RCC 7860 (cell line): ENCODE data around the gene GAB1.
A peak's percentile ranks its signal among the peaks of the same experiment; 100 is the strongest.

Source experiments
- DNase-seq: peaks from one replicate; pipeline ENCODE4 v3.0.0-alpha.2; 2015; ENCODE audit warnings: low spot score
- FAIRE-seq: peaks from 2 replicates; lab custom pipeline; 2012; peaks lifted over from hg19 to GRCh38; lab: Jason Lieb, UNC

GAB1 gene

GRCh38 chr4:143473334-143474126 is 136.9 kb downstream of the GAB1 start:
- FAIRE-seq: no peak

DNA sequence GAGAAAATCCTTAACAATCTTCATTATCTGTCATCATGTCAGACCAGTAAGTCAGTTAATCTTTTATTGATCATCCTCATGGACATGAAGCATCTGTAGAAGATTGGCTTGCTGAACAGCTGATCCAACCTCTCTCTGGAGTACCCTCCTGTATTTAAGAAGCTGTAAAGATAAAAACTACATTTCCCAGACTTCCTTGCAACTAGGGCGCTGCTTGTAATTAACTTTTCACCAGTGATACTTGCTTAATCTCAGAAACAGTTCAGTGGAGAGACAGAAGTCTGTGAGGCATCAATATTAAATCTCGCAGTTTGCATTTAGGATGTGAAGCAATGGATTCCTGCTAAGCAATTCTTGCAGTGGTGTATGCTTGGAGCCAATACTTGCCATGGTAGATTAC is 140.8 kb downstream of the GAB1 start:
- FAIRE-seq (no peak), DNase-seq (no peak)

More at GRCh38 chr4:143473334-143474126, 136.9 kb downstream of the GAB1 start:
- DNase-seq: no peak

DNA sequence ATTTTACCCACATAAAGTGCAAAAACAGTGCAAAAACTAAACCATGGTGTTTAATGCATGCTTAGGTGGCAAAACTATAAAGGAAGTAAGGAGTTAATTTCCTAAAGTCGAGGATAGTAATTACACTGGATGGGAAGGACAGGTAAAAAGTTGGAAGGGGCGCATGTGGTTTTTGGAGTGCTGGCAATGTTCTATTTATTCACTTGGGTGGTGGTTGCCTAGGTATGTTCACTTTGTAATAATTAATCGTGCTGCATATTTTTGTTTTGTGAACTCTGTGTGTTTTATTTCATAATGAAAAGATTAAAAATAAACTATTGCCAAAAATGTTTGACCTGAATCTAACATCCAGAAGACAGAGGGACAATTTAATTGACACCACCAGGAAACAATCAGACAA is 144.7 kb downstream of the GAB1 start:
- DNase-seq (no peak), FAIRE-seq (no peak)

DNA sequence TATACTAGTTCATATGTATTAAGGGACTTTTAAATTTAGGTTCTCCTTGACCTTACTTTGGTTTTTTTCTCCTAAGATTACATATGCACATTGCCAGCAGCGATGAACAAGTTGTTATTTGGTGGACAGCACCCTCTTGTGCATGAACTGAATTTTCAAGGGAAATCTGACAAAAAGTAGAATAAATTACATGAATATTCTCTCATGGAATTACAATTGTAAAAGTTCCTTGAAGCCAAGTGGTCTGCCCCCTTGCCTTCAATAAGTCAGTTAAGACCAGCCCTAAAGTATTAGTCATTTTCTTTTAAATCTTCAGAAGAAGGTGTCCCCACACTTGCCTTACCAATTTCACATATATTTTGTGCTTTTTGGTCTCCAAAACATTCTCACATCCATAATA is 146.2 kb downstream of the GAB1 start:
- no peak for FAIRE-seq
- no peak for DNase-seq

GRCh38 chr4:143486314-143486713 is 149.6 kb downstream of the GAB1 start:
- no peak for FAIRE-seq
- no peak for DNase-seq

DNA sequence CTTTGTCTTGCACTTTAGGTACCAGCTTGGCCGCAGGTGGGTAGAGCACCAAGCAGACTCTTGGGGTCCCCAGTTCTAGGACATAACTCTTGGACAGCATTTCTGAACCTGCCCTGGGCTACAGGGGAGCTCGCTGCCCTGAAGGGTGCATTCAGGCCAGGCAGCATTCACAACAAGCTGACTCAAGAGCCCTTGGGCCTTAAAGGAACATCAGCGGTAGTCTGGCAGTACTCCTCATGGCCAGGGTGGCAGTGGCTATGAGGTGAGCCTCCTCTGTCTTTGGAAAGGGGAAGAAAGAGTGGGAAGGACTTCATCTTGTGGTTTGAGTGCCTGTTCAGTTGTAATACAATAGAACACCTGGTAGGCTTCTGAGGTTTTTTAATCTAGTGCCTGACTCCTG is 152.0 kb downstream of the GAB1 start:
- DNase-seq (no peak), FAIRE-seq (no peak)

DNA sequence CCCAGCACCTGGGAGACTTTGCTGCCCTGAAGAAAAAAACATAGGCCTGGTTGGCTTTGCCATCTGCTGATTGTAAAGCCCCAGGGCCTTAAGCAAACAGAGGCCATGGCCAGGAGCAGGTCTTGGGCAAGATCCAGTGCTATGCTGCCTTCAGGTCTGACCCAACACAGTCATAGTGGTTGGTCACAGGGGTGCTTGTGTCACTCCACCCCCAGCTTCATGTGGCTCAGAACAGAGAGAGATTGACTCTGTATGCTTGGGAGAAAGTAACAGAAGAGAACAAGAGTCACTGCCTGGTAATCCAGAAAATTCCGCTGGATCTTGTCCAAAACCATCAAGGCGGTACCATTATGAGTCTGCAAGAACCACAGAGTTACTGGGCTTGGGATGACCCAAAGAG is 152.4 kb downstream of the GAB1 start:
- DNase-seq (no peak), FAIRE-seq (no peak)

DNA sequence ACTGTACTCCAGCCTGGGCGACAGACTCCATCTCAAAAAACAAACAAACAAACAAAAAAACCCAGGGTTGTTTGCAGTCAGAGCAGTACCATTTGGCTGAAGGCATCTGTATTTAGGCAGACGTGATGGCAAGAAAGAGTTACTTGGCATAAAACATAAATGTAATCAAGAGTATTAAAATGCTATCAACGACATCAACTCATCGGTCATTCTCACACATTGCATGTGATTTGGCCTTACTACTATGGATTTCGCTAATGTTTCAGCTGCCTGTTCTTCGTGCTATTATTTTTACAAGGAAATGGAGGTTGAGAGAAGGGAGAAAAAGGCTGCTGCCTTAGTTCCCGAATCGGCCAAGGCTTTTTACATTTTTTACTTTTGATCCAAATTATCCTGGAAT is 161.3 kb downstream of the GAB1 start:
- DNase-seq: no peak
- FAIRE-seq: no peak

DNA sequence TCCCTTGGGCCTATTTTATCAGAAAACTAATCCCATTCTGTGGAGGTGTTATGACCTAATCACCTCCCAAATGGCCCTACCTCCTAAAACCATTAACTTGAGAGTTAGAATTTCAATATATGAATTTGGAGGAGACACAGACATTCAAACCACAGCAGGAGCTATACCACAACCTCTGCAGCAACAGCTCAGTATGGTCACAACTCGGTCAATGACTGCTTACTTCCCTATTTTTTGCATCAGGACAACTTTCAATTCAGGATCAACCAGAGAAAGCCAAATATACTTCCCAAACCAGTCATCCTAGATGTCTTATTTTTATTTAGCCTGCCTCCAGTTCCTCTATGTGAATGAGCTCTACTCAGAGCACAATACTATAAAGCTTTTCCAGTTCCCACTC is 165.6 kb downstream of the GAB1 start:
- FAIRE-seq: no peak

GRCh38 chr4:143506031-143506430 is 169.4 kb downstream of the GAB1 start:
- no peak for DNase-seq
- no peak for FAIRE-seq

More for the DNA sequence above, 165.6 kb downstream of the GAB1 start:
- no peak for DNase-seq

GRCh38 chr4:143511906-143512305 is 175.2 kb downstream of the GAB1 start:
- DNase-seq (no peak), FAIRE-seq (no peak)

GRCh38 chr4:143512978-143513313 is 176.3 kb downstream of the GAB1 start:
- no peak for DNase-seq
- no peak for FAIRE-seq

GRCh38 chr4:143513314-143514168 is 176.9 kb downstream of the GAB1 start, which contains the start of gene SMARCA5:
SMARCA5 (plus strand) TSS chr4:143513702; CDS start chr4:143513925, 223 bp downstream.
- peak; percentile 98 for DNase-seq
- FAIRE-seq: peak; percentile 89

GRCh38 chr4:143514169-143514495 is 177.5 kb downstream of the GAB1 start:
- DNase-seq (no peak), FAIRE-seq (no peak)

DNA sequence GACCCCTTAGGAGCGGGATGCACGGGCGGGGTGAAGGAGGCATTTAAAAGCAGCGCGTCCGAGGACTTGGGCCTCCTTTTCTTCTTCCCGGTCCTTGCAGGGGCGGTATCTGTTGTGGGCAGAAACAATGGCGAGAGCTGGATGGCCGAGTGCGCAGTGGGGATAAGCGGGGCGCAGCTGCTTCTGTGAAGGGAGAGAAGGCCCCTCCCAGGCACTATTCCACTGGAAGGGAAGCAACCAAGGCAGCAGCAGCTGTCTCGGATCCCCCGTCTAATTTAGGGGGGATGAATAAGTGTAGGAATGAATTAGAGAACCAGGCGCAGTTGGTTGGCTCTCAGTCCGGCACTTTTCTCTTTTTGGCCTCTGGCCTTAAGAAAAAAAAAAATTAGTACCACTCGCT is 177.8 kb downstream of the GAB1 start:
- DNase-seq: no peak
- no peak for FAIRE-seq

DNA sequence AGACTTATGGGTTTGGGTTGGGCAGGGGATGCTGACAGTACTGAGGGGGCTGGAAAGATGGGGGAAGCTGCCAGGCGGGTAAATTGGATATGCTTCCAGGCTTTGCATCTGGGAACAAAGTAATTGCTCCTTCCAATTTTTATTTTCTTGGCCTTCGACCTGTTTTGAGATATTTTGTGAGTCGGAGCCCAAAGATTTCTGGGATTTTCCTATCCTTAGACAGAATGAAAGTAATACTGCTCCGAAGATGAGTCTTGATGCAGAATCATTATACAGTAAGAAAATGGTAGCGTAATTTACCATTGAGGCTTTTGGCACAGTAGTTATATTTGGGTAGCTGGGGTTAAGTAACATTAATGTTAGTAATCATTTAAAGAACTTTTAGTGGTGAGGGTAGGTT is 178.2 kb downstream of the GAB1 start:
- no peak for FAIRE-seq
- DNase-seq: no peak

DNA sequence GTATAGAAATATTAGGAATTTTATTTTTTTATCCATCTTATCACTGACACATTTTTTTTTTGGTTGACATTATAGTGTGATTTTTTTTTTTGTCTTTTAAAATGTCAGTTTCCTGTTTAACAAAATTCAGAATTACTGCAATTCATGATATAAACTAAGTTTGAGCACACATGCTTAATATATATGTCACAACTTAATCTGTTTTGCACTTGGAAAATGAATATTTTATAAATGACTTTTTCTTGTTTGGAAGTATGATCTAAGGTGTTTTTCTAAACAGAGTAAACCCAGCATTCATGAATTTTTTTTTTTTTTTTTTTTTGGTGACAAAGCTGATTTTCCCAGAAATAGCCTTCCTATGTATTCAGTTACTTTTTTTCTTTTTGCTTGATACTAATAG is 179.2 kb downstream of the GAB1 start:
- DNase-seq (no peak), FAIRE-seq (peak; percentile 27)

GRCh38 chr4:143517764-143518163 is 181.1 kb downstream of the GAB1 start:
- no peak for FAIRE-seq
- DNase-seq: no peak
